ENCODE data around the gene SNRNP40. TPM values are rescaled to one million over a fixed set of nuclear protein-coding genes. Genes with fewer than 3 reads are reported as not detected.

Gene SNRNP40
- total and polyA plus RNA-seq, 7 experiments from 2014 or later, result 53.5 to 104 (median 64.4) TPM

GRCh38 chr1:31238986-31239613 is 57.5 kb downstream of the SNRNP40 start:
- H3K27ac ChIP-seq (ENCODE audit: low read depth, low read length), result no peak overlapping the region
- ChIA-PET POLR2A (no interaction called here), CTCF (no interaction called here)
- no peak for DNase-seq
- Mint-ChIP-seq H3K9me3 (peaks cover 0 to 2% (median 0%) of the 10 kb centered on the region in 11 donors), H3K4me3 (peak overlapping the region in 9 of 10 donors; percentile 19 to 80 (median 68)), H3K27ac (no peak overlapping the region), H3K4me1 (peaks cover 13 to 20% (median 16%) of the 10 kb centered on the region in 7 donors), H3K36me3 (peaks cover 0 to 4% (median 0%) of the 10 kb centered on the region in 5 donors), H3K27me3 (peaks cover 52 to 60% (median 58%) of the 10 kb centered on the region in 5 donors)
- no peaks in the 10 kb centered on the region for H3K4me1 ChIP-seq (ENCODE audit: control insufficient read depth in 2 of 2, insufficient read depth in 2 of 2, low read length in 2 of 2)
- no peaks in the 10 kb centered on the region for H3K9me3 ChIP-seq (ENCODE audit: control insufficient read depth in 2 of 3, low read length in 3 of 3)
- no peak for ATAC-seq
- H3K4me3 ChIP-seq (ENCODE audit: low read length), result no peak overlapping the region
- H3K36me3 ChIP-seq (ENCODE audit: control insufficient read depth in 2 of 3, insufficient read depth in 3 of 3, low read length in 3 of 3), result no peaks in the 10 kb centered on the region
- intact Hi-C loops (cut with micrococcal nuclease), result no loop called here
- no peaks in the 10 kb centered on the region for H3K27me3 ChIP-seq (ENCODE audit: control insufficient read depth in 2 of 2, insufficient read depth in 2 of 2, low read length in 2 of 2)

- Mint-ChIP-seq H3K4me3 (peak overlapping the region in 9 of 10 donors; percentile 19 to 80 (median 68)), H3K27me3 (peaks cover 52 to 59% (median 57%) of the 10 kb centered on the region in 5 donors), H3K4me1 (peaks cover 13 to 20% (median 16%) of the 10 kb centered on the region in 7 donors), H3K27ac (no peak overlapping the region), H3K9me3 (peaks cover 0 to 2% (median 0%) of the 10 kb centered on the region in 11 donors), H3K36me3 (peaks cover 0 to 4% (median 0%) of the 10 kb centered on the region in 5 donors)
- no peaks in the 10 kb centered on the region for H3K27me3 ChIP-seq (ENCODE audit: control insufficient read depth in 2 of 2, insufficient read depth in 2 of 2, low read length in 2 of 2)
- H3K4me3 ChIP-seq (ENCODE audit: low read length), result no peak overlapping the region
- POLR2A ChIA-PET, result no interaction called here
- DNase-seq (no peak), ATAC-seq (no peak)
- H3K27ac ChIP-seq (ENCODE audit: low read depth, low read length), result no peak overlapping the region
- H3K4me1 ChIP-seq (ENCODE audit: control insufficient read depth in 2 of 2, insufficient read depth in 2 of 2, low read length in 2 of 2), result no peaks in the 10 kb centered on the region
- intact Hi-C loops (cut with micrococcal nuclease), result no loop called here
- H3K9me3 ChIP-seq (ENCODE audit: control insufficient read depth in 2 of 3, low read length in 3 of 3), result no peaks in the 10 kb centered on the region
- CTCF ChIA-PET, result no interaction called here
- no peaks in the 10 kb centered on the region for H3K36me3 ChIP-seq (ENCODE audit: control insufficient read depth in 2 of 3, insufficient read depth in 3 of 3, low read length in 3 of 3)
Measured at GRCh38 chr1:31238612-31238985, 58.0 kb downstream of the SNRNP40 start.

GRCh38 chr1:31234870-31235269 is 61.7 kb downstream of the SNRNP40 start:
- H3K9me3 ChIP-seq (ENCODE audit: control insufficient read depth in 2 of 3, low read length in 3 of 3), result no peaks in the 10 kb centered on the region
- peaks cover 4 to 11% (median 7%) of the 10 kb centered on the region in 7 donors for H3K4me1 Mint-ChIP-seq
- ChIA-PET CTCF (no interaction called here), POLR2A (no interaction called here)
- no peak overlapping the region for H3K27ac Mint-ChIP-seq
- H3K27me3 Mint-ChIP-seq, result peaks cover 39 to 47% (median 45%) of the 10 kb centered on the region in 5 donors
- no peak overlapping the region for H3K4me3 Mint-ChIP-seq
- no peaks in the 10 kb centered on the region for H3K9me3 Mint-ChIP-seq
- intact Hi-C loops (cut with micrococcal nuclease), result no loop called here
- H3K36me3 ChIP-seq (ENCODE audit: control insufficient read depth in 2 of 3, insufficient read depth in 3 of 3, low read length in 3 of 3), result no peaks in the 10 kb centered on the region
- no peaks in the 10 kb centered on the region for H3K4me1 ChIP-seq (ENCODE audit: control insufficient read depth in 2 of 2, insufficient read depth in 2 of 2, low read length in 2 of 2)
- no peak overlapping the region for H3K4me3 ChIP-seq (ENCODE audit: low read length)
- ATAC-seq (no peak), DNase-seq (no peak)
- H3K27ac ChIP-seq (ENCODE audit: low read depth, low read length), result no peak overlapping the region
- H3K36me3 Mint-ChIP-seq, result no peaks in the 10 kb centered on the region
- H3K27me3 ChIP-seq (ENCODE audit: control insufficient read depth in 2 of 2, insufficient read depth in 2 of 2, low read length in 2 of 2), result no peaks in the 10 kb centered on the region

GRCh38 chr1:31234123-31234708 is 62.4 kb downstream of the SNRNP40 start:
- Histone ChIP-seq H3K27me3 (ENCODE audit: control insufficient read depth in 2 of 2, insufficient read depth in 2 of 2, low read length in 2 of 2) (no peaks in the 10 kb centered on the region), H3K4me3 (ENCODE audit: low read length) (no peak overlapping the region), H3K36me3 (ENCODE audit: control insufficient read depth in 2 of 3, insufficient read depth in 3 of 3, low read length in 3 of 3) (no peaks in the 10 kb centered on the region), H3K4me1 (ENCODE audit: control insufficient read depth in 2 of 2, insufficient read depth in 2 of 2, low read length in 2 of 2) (no peaks in the 10 kb centered on the region), H3K27ac (ENCODE audit: low read depth, low read length) (no peak overlapping the region), H3K9me3 (ENCODE audit: control insufficient read depth in 2 of 3, low read length in 3 of 3) (no peaks in the 10 kb centered on the region)
- intact Hi-C loops (cut with micrococcal nuclease), result no loop called here
- DNase-seq, result no peak
- no peak for ATAC-seq
- ChIA-PET POLR2A (no interaction called here), CTCF (no interaction called here)
- no peak overlapping the region for H3K4me3 Mint-ChIP-seq
- peaks cover 4 to 11% (median 7%) of the 10 kb centered on the region in 7 donors for H3K4me1 Mint-ChIP-seq
- peaks cover 39 to 47% (median 44%) of the 10 kb centered on the region in 5 donors for H3K27me3 Mint-ChIP-seq
- no peaks in the 10 kb centered on the region for H3K9me3 Mint-ChIP-seq
- no peaks in the 10 kb centered on the region for H3K36me3 Mint-ChIP-seq
- H3K27ac Mint-ChIP-seq, result no peak overlapping the region

- H3K27me3 ChIP-seq (ENCODE audit: control insufficient read depth in 2 of 2, insufficient read depth in 2 of 2, low read length in 2 of 2), result no peaks in the 10 kb centered on the region
- no peaks in the 10 kb centered on the region for H3K9me3 ChIP-seq (ENCODE audit: control insufficient read depth in 2 of 3, low read length in 3 of 3)
- Mint-ChIP-seq H3K4me3 (no peak overlapping the region), H3K27me3 (peaks cover 24 to 35% (median 30%) of the 10 kb centered on the region in 5 donors), H3K36me3 (no peaks in the 10 kb centered on the region), H3K4me1 (no peaks in the 10 kb centered on the region), H3K9me3 (no peaks in the 10 kb centered on the region), H3K27ac (no peak overlapping the region)
- ATAC-seq (no peak), DNase-seq (no peak)
- CTCF ChIA-PET, result no interaction called here
- no peak overlapping the region for H3K27ac ChIP-seq (ENCODE audit: low read depth, low read length)
- intact Hi-C loops (cut with micrococcal nuclease), result no loop called here
- no peak overlapping the region for H3K4me3 ChIP-seq (ENCODE audit: low read length)
- no peaks in the 10 kb centered on the region for H3K4me1 ChIP-seq (ENCODE audit: control insufficient read depth in 2 of 2, insufficient read depth in 2 of 2, low read length in 2 of 2)
- POLR2A ChIA-PET, result no interaction called here
- H3K36me3 ChIP-seq (ENCODE audit: control insufficient read depth in 2 of 3, insufficient read depth in 3 of 3, low read length in 3 of 3), result no peaks in the 10 kb centered on the region
Measured at GRCh38 chr1:31232689-31233088, 63.9 kb downstream of the SNRNP40 start.

GRCh38 chr1:31231802-31232201 is 64.8 kb downstream of the SNRNP40 start:
- ChIA-PET CTCF (no interaction called here), POLR2A (no interaction called here)
- no peak overlapping the region for H3K27ac ChIP-seq (ENCODE audit: low read depth, low read length)
- H3K27ac Mint-ChIP-seq, result no peak overlapping the region
- H3K9me3 Mint-ChIP-seq, result no peaks in the 10 kb centered on the region
- ATAC-seq (no peak), DNase-seq (no peak)
- peaks cover 18 to 26% (median 24%) of the 10 kb centered on the region in 5 donors for H3K27me3 Mint-ChIP-seq
- no peak overlapping the region for H3K4me3 ChIP-seq (ENCODE audit: low read length)
- no peaks in the 10 kb centered on the region for H3K4me1 Mint-ChIP-seq
- H3K4me1 ChIP-seq (ENCODE audit: control insufficient read depth in 2 of 2, insufficient read depth in 2 of 2, low read length in 2 of 2), result no peaks in the 10 kb centered on the region
- H3K4me3 Mint-ChIP-seq, result no peak overlapping the region
- no peaks in the 10 kb centered on the region for H3K27me3 ChIP-seq (ENCODE audit: control insufficient read depth in 2 of 2, insufficient read depth in 2 of 2, low read length in 2 of 2)
- intact Hi-C loops (cut with micrococcal nuclease), result no loop called here
- no peaks in the 10 kb centered on the region for H3K9me3 ChIP-seq (ENCODE audit: control insufficient read depth in 2 of 3, low read length in 3 of 3)
- no peaks in the 10 kb centered on the region for H3K36me3 Mint-ChIP-seq
- no peaks in the 10 kb centered on the region for H3K36me3 ChIP-seq (ENCODE audit: control insufficient read depth in 2 of 3, insufficient read depth in 3 of 3, low read length in 3 of 3)

- Mint-ChIP-seq H3K4me3 (no peak overlapping the region), H3K27ac (no peak overlapping the region), H3K36me3 (no peaks in the 10 kb centered on the region), H3K4me1 (no peaks in the 10 kb centered on the region), H3K9me3 (no peaks in the 10 kb centered on the region), H3K27me3 (peaks cover 9 to 12% (median 10%) of the 10 kb centered on the region in 5 donors)
- DNase-seq, result no peak
- ChIA-PET CTCF (interaction anchor here (0.8 kb wide), 1 partner anchor 8 kb away, joined by 3 read pairs; no protein-coding TSS in a partner anchor), POLR2A (no interaction called here)
- no peaks in the 10 kb centered on the region for H3K36me3 ChIP-seq (ENCODE audit: control insufficient read depth in 2 of 3, insufficient read depth in 3 of 3, low read length in 3 of 3)
- H3K4me1 ChIP-seq (ENCODE audit: control insufficient read depth in 2 of 2, insufficient read depth in 2 of 2, low read length in 2 of 2), result no peaks in the 10 kb centered on the region
- no peak for ATAC-seq
- no peaks in the 10 kb centered on the region for H3K9me3 ChIP-seq (ENCODE audit: control insufficient read depth in 2 of 3, low read length in 3 of 3)
- H3K27ac ChIP-seq (ENCODE audit: low read depth, low read length), result no peak overlapping the region
- H3K4me3 ChIP-seq (ENCODE audit: low read length), result no peak overlapping the region
- no peaks in the 10 kb centered on the region for H3K27me3 ChIP-seq (ENCODE audit: control insufficient read depth in 2 of 2, insufficient read depth in 2 of 2, low read length in 2 of 2)
- intact Hi-C loops (cut with micrococcal nuclease), result no loop called here
Measured at GRCh38 chr1:31230378-31230777, 66.2 kb downstream of the SNRNP40 start.
